ENCODE results near the gene GBA2. TPM values are rescaled to one million over a fixed set of nuclear protein-coding genes. Genes with fewer than 3 reads are reported as not detected.

Gene GBA2
- total and polyA plus RNA-seq, 2 experiments from 2014 or later, result 32.1 to 80.1 TPM

DNA sequence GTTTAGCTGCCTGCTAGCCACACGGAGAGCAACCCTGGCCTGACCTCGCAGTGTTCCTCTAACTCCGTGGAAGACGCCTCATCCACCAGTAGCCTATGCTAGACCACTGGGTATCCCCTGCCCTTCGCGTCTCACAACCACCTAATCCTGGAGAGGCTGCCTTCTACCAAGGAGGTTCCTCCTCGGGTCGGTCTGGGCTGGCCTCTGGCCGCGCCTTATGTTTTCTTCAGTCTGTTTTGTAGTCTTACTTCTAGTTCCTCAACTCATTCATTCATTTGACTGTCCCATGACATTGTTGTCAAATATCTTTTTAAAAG lies 57.7 kb downstream of the GBA2 start (continued):
- TF ChIP-seq, protein P1, sequence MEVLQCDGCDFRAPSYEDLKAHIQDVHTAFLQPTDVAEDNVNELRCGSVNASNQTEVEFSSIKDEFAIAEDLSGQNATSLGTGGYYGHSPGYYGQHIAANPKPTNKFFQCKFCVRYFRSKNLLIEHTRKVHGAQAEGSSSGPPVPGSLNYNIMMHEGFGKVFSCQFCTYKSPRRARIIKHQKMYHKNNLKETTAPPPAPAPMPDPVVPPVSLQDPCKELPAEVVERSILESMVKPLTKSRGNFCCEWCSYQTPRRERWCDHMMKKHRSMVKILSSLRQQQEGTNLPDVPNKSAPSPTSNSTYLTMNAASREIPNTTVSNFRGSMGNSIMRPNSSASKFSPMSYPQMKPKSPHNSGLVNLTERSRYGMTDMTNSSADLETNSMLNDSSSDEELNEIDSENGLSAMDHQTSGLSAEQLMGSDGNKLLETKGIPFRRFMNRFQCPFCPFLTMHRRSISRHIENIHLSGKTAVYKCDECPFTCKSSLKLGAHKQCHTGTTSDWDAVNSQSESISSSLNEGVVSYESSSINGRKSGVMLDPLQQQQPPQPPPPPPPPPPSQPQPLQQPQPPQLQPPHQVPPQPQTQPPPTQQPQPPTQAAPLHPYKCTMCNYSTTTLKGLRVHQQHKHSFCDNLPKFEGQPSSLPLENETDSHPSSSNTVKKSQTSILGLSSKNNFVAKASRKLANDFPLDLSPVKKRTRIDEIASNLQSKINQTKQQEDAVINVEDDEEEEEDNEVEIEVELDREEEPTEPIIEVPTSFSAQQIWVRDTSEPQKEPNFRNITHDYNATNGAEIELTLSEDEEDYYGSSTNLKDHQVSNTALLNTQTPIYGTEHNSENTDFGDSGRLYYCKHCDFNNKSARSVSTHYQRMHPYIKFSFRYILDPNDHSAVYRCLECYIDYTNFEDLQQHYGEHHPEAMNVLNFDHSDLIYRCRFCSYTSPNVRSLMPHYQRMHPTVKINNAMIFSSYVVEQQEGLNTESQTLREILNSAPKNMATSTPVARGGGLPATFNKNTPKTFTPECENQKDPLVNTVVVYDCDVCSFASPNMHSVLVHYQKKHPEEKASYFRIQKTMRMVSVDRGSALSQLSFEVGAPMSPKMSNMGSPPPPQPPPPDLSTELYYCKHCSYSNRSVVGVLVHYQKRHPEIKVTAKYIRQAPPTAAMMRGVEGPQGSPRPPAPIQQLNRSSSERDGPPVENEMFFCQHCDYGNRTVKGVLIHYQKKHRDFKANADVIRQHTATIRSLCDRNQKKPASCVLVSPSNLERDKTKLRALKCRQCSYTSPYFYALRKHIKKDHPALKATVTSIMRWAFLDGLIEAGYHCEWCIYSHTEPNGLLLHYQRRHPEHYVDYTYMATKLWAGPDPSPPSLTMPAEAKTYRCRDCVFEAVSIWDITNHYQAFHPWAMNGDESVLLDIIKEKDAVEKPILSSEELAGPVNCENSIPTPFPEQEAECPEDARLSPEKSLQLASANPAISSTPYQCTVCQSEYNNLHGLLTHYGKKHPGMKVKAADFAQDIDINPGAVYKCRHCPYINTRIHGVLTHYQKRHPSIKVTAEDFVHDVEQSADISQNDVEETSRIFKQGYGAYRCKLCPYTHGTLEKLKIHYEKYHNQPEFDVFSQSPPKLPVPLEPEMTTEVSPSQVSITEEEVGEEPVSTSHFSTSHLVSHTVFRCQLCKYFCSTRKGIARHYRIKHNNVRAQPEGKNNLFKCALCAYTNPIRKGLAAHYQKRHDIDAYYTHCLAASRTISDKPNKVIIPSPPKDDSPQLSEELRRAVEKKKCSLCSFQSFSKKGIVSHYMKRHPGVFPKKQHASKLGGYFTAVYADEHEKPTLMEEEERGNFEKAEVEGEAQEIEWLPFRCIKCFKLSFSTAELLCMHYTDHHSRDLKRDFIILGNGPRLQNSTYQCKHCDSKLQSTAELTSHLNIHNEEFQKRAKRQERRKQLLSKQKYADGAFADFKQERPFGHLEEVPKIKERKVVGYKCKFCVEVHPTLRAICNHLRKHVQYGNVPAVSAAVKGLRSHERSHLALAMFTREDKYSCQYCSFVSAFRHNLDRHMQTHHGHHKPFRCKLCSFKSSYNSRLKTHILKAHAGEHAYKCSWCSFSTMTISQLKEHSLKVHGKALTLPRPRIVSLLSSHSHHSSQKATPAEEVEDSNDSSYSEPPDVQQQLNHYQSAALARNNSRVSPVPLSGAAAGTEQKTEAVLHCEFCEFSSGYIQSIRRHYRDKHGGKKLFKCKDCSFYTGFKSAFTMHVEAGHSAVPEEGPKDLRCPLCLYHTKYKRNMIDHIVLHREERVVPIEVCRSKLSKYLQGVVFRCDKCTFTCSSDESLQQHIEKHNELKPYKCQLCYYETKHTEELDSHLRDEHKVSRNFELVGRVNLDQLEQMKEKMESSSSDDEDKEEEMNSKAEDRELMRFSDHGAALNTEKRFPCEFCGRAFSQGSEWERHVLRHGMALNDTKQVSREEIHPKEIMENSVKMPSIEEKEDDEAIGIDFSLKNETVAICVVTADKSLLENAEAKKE (CRISPR knock-in tag; IDR thresholded peaks at IDR 0.05), result no peak
- TF ChIP-seq ZNF114 (CRISPR knock-in tag; IDR thresholded peaks at IDR 0.05), result no peak
- TF ChIP-seq, protein P2, sequence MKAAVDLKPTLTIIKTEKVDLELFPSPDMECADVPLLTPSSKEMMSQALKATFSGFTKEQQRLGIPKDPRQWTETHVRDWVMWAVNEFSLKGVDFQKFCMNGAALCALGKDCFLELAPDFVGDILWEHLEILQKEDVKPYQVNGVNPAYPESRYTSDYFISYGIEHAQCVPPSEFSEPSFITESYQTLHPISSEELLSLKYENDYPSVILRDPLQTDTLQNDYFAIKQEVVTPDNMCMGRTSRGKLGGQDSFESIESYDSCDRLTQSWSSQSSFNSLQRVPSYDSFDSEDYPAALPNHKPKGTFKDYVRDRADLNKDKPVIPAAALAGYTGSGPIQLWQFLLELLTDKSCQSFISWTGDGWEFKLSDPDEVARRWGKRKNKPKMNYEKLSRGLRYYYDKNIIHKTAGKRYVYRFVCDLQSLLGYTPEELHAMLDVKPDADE (IDR thresholded peaks at IDR 0.05), result no peak; the same call in 1 of the 2 replicates

DNA sequence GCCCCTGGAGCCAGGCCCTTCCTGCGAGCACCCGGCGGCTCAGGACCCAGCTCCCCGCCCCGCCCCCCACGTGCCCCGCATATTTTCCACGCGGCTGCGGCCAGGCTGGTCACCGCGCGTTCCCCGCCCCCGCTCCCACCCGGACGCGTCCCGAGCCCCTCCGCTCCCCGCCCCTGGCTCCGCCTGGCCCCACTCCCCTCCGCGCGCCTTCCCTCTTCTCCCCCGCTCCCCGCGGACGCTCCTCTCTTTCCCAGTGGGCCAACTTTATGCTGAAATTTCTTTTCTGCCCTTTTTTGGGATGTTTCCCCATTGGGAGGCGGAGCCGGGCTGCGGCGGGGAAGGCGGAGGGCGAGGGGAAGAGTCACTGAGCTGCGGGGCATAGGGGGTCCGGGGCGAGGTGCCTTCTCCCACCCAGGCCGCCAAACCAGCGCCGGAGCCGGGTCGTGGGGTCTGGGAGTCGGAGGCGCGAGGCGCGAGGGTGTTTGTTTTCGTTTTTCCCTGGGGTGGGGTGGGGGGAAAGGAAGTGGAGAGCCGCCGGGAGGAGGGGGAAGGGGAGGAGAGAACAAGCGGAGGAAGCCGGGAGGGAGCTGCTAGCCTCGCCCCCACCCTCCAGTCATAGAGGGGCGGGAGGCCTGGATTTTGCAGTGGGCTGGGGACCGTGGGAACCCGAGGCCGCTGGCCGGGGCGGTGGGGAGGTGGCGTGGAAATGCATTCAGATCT lies 58.3 kb downstream of the GBA2 start:
- Mint-ChIP-seq H3K4me1 (peaks cover 33% of the 10 kb centered on the region), H3K36me3 (ENCODE audit: low read depth) (peaks cover 31% of the 10 kb centered on the region), H3K27ac (peak overlapping the region; percentile 62; the same call in 1 of the 2 replicates), H3K4me3 (peak overlapping the region; percentile 95), H3K9me3 (no peaks in the 10 kb centered on the region; the same call in 1 of the 3 replicates), H3K27me3 (ENCODE audit: insufficient read depth, low read depth, poor library complexity) (peaks cover 3% of the 10 kb centered on the region)
- H3K9me2 ChIP-seq (ENCODE audit: insufficient read depth), result no peaks in the 10 kb centered on the region
- H3F3A ChIP-seq (replicated peaks; ENCODE audit: low read depth), result no peaks in the 10 kb centered on the region
- peaks cover 22% of the 10 kb centered on the region for H3K79me2 ChIP-seq (replicated peaks; ENCODE audit: insufficient read depth)
- peak; percentile 76 for DNase-seq (ENCODE audit: low spot score)
- peak overlapping the region; percentile 96 for H3K4me2 ChIP-seq
- H3K27me3 ChIP-seq (ENCODE audit: insufficient read depth), result no peaks in the 10 kb centered on the region
- peaks cover 17% of the 10 kb centered on the region; the same call in 1 of the 2 replicates for H3K4me1 ChIP-seq (ENCODE audit: insufficient read depth)
- peaks cover 4% of the 10 kb centered on the region; the same call in 1 of the 2 replicates for H3K36me3 ChIP-seq (ENCODE audit: insufficient read depth)
- peak; percentile 42 for ATAC-seq
- peaks cover 6% of the 10 kb centered on the region; the same call in 1 of the 2 replicates for H4K20me1 ChIP-seq (replicated peaks; ENCODE audit: insufficient read depth)
- H3K27ac ChIP-seq (ENCODE audit: low read depth), result peak overlapping the region; percentile 87; the same call in 1 of the 2 replicates
- TF ChIP-seq ZNF331 (CRISPR knock-in tag; IDR thresholded peaks at IDR 0.05; ENCODE audit: low read depth), result no peak
- peak; percentile 7; the same call in 1 of the 2 replicates for TF ChIP-seq POLR2AphosphoS5 (IDR thresholded peaks at IDR 0.05; ENCODE audit: low read depth)
- H3K4me3 ChIP-seq, result peak overlapping the region; percentile 94
- peak overlapping the region; percentile 92 for H2AFZ ChIP-seq

All from GM23338 (cell line).